ENCODE measurements around the gene NSD2. TPM values are rescaled to one million over a fixed set of nuclear protein-coding genes. Genes with fewer than 3 reads are reported as not detected.

The NSD2 gene
- polyA plus RNA-seq, 1 donor from 2014 or later = 51.6 TPM

DNA sequence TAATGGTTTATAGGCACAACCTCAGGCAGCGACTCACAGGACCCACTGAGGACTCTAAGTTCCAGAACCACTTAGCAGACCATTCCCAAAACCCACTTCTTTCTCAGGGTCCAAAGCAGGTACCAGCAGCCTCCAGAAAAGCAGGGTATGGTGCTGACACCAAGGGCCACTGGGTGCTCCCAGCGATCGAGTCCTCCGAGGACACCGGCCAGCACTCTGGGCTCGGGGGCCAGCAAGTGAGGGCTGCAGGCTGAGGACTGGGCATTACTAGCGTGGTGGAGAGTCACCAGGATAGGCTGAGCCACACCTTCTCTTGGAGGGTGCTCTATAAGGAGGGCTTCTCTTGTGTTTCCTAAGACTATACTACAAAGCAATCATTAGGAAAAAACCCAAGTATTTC lies 34.5 kb upstream of the NSD2 start:
- Histone ChIP-seq H3K9me3 (ENCODE audit: low read length) (no peaks in the 10 kb centered on the region), H3K9me2 (ENCODE audit: insufficient read depth, low read length) (no peaks in the 10 kb centered on the region), H3K27ac (ENCODE audit: low read length) (no peak overlapping the region), H3K4me3 (ENCODE audit: low read length) (no peak overlapping the region), H3K79me2 (replicated peaks; ENCODE audit: insufficient read depth, low read length) (no peaks in the 10 kb centered on the region), H3K4me2 (ENCODE audit: low read length) (no peak overlapping the region), H4K20me1 (ENCODE audit: insufficient read depth) (no peaks in the 10 kb centered on the region), H2AFZ (ENCODE audit: low read depth, low read length) (no peak overlapping the region), H3K36me3 (ENCODE audit: insufficient read depth, low read length) (no peaks in the 10 kb centered on the region), H3F3A (ENCODE audit: insufficient read depth, low read length, poor library complexity, severe bottlenecking) (no peaks in the 10 kb centered on the region), H3K9ac (ENCODE audit: low read length) (no peak overlapping the region), H3K27me3 (ENCODE audit: insufficient read depth, low read depth, low read length) (no peaks in the 10 kb centered on the region)
- TF ChIP-seq RAD21 (conservative IDR thresholded peaks at IDR 0.05) (no peak), EP300 (conservative IDR thresholded peaks at IDR 0.05; ENCODE audit: poor library complexity, severe bottlenecking) (no peak), POLR2AphosphoS5 (IDR thresholded peaks at IDR 0.05) (no peak), CTCF (IDR thresholded peaks at IDR 0.05; ENCODE audit: poor library complexity, severe bottlenecking) (no peak), TAF1 (IDR thresholded peaks at IDR 0.05; ENCODE audit: low read depth) (no peak), MXI1 (conservative IDR thresholded peaks at IDR 0.05; ENCODE audit: poor library complexity, severe bottlenecking) (no peak), SMC3 (conservative IDR thresholded peaks at IDR 0.05; ENCODE audit: poor library complexity) (no peak), EZH2 (IDR thresholded peaks at IDR 0.05; ENCODE audit: borderline replicate concordance, insufficient read depth, low read length, poor library complexity, severe bottlenecking) (no peak)
- TF ChIP-seq, protein P1, sequence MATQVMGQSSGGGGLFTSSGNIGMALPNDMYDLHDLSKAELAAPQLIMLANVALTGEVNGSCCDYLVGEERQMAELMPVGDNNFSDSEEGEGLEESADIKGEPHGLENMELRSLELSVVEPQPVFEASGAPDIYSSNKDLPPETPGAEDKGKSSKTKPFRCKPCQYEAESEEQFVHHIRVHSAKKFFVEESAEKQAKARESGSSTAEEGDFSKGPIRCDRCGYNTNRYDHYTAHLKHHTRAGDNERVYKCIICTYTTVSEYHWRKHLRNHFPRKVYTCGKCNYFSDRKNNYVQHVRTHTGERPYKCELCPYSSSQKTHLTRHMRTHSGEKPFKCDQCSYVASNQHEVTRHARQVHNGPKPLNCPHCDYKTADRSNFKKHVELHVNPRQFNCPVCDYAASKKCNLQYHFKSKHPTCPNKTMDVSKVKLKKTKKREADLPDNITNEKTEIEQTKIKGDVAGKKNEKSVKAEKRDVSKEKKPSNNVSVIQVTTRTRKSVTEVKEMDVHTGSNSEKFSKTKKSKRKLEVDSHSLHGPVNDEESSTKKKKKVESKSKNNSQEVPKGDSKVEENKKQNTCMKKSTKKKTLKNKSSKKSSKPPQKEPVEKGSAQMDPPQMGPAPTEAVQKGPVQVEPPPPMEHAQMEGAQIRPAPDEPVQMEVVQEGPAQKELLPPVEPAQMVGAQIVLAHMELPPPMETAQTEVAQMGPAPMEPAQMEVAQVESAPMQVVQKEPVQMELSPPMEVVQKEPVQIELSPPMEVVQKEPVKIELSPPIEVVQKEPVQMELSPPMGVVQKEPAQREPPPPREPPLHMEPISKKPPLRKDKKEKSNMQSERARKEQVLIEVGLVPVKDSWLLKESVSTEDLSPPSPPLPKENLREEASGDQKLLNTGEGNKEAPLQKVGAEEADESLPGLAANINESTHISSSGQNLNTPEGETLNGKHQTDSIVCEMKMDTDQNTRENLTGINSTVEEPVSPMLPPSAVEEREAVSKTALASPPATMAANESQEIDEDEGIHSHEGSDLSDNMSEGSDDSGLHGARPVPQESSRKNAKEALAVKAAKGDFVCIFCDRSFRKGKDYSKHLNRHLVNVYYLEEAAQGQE (IDR thresholded peaks at IDR 0.05; ENCODE audit: borderline replicate concordance) = no peak

- no peaks in the 10 kb centered on the region for H3K27me3 ChIP-seq (ENCODE audit: insufficient read depth, low read depth, low read length)
- no peaks in the 10 kb centered on the region for H3K36me3 ChIP-seq (ENCODE audit: insufficient read depth, low read length)
Observed at GRCh38 chr4:1837069-1837468, 34.1 kb upstream of the NSD2 start.

More at GRCh38 chr4:1837069-1837468, 34.1 kb upstream of the NSD2 start:
- no peak overlapping the region for H2AFZ ChIP-seq (ENCODE audit: low read depth, low read length)
- no peaks in the 10 kb centered on the region for H3K9me2 ChIP-seq (ENCODE audit: insufficient read depth, low read length)
- H4K20me1 ChIP-seq (ENCODE audit: insufficient read depth) = no peaks in the 10 kb centered on the region
- no peak overlapping the region for H3K4me2 ChIP-seq (ENCODE audit: low read length)
- H3K9ac ChIP-seq (ENCODE audit: low read length) = no peak overlapping the region
- no peaks in the 10 kb centered on the region for H3F3A ChIP-seq (ENCODE audit: insufficient read depth, low read length, poor library complexity, severe bottlenecking)
- no peak overlapping the region for H3K4me3 ChIP-seq (ENCODE audit: low read length)
- H3K27ac ChIP-seq (ENCODE audit: low read length) = no peak overlapping the region
- H3K9me3 ChIP-seq (ENCODE audit: low read length) = no peaks in the 10 kb centered on the region
- no peaks in the 10 kb centered on the region for H3K79me2 ChIP-seq (replicated peaks; ENCODE audit: insufficient read depth, low read length)
- TF ChIP-seq SMC3 (conservative IDR thresholded peaks at IDR 0.05; ENCODE audit: poor library complexity) (no peak), RAD21 (conservative IDR thresholded peaks at IDR 0.05) (no peak), POLR2AphosphoS5 (IDR thresholded peaks at IDR 0.05) (no peak), EP300 (conservative IDR thresholded peaks at IDR 0.05; ENCODE audit: poor library complexity, severe bottlenecking) (no peak), TAF1 (IDR thresholded peaks at IDR 0.05; ENCODE audit: low read depth) (no peak), MXI1 (conservative IDR thresholded peaks at IDR 0.05; ENCODE audit: poor library complexity, severe bottlenecking) (no peak), CTCF (IDR thresholded peaks at IDR 0.05; ENCODE audit: poor library complexity, severe bottlenecking) (no peak), EZH2 (IDR thresholded peaks at IDR 0.05; ENCODE audit: borderline replicate concordance, insufficient read depth, low read length, poor library complexity, severe bottlenecking) (no peak)
- TF ChIP-seq, protein P1 (IDR thresholded peaks at IDR 0.05; ENCODE audit: borderline replicate concordance) = no peak
